SK-N-SH (cell line): ENCODE measurements around the gene S1PR3. TPM values are rescaled to one million over a fixed set of nuclear protein-coding genes. Genes with fewer than 3 reads are reported as not detected.

Source experiments
- CTCF ChIA-PET: fragments of 300-600, 350-600 bp; formaldehyde crosslinking; extraction: SDS; loops from one replicate; lab custom pipeline; 2021; lab: Yijun Ruan, JAX
- POLR2A ChIA-PET: fragments of 350-600 bp; sonication (Branson Sonifier 250); formaldehyde crosslinking; extraction: SDS; loops from one replicate; lab custom pipeline; 2020; ENCODE audit warnings: antibody characterized with exemption, inconsistent platforms; lab: Yijun Ruan, JAX
- DNase-seq: peaks from one replicate; pipeline ENCODE4 v3.0.0; 2012
- H2AFZ ChIP-seq: fragments of 200-600 bp; sonication (generic); 2 replicates; pipeline ENCODE4 v1.8.1; 2016; ENCODE audit warnings: antibody characterized with exemption, mild to moderate bottlenecking, low read depth
- H3F3A ChIP-seq: fragments of 200-600 bp; sonication (generic); replicated peaks from 2 replicates; pipeline ENCODE3; 2016; ENCODE audit warnings: antibody characterized with exemption, mild to moderate bottlenecking; ENCODE audit not compliant: insufficient read depth
- H3K27ac ChIP-seq, 2 experiments: fragments of 200-500 bp in 1 of 2; fragments of 200-600 bp in 1 of 2; sonication (Bioruptor generic) in 1 of 2; sonication (generic), shearing (Covaris generic) in 1 of 2; 2 replicates each; pipeline versions ENCODE4 v1.5.1 to v1.6.1; 2014 to 2016; ENCODE audit warnings: low read depth in 2 of 2, inconsistent platforms in 1 of 2, low read length in 1 of 2, mild to moderate bottlenecking in 1 of 2, mixed read lengths in 1 of 2
- H3K27me3 ChIP-seq: fragments of 200-600 bp; sonication (generic), shearing (Covaris generic); 2 replicates; pipeline ENCODE4 v1.6.1; 2016; ENCODE audit warnings: mixed run types; ENCODE audit not compliant: insufficient read depth
- H3K36me3 ChIP-seq, 2 experiments: fragments of 200-500 bp in 1 of 2; fragments of 200-600 bp in 1 of 2; sonication (Bioruptor generic) in 1 of 2; sonication (generic) in 1 of 2; replicated peaks in 1 of 2; 2 replicates each; pipeline versions ENCODE3 to v1.5.1; 2014 to 2016; ENCODE audit warnings: low read length in 1 of 2, mild to moderate bottlenecking in 1 of 2; ENCODE audit not compliant: insufficient read depth in 2 of 2, control insufficient read depth in 1 of 2
- H3K4me1 ChIP-seq, 2 experiments: fragments of 200-500 bp in 1 of 2; fragments of 200-600 bp in 1 of 2; sonication (Bioruptor generic) in 1 of 2; sonication (generic), shearing (Covaris generic) in 1 of 2; 2 replicates each; pipeline versions ENCODE4 v1.5.1 to v1.6.1; 2014 to 2016; ENCODE audit warnings: low read depth in 1 of 2, low read length in 1 of 2, mixed run types in 1 of 2; ENCODE audit not compliant: insufficient read depth in 2 of 2, control insufficient read depth in 1 of 2
- H3K4me2 ChIP-seq: fragments of 200-600 bp; sonication (generic), shearing (Covaris generic); 2 replicates; pipeline ENCODE4 v1.6.1; 2017; ENCODE audit warnings: mixed run types
- H3K4me3 ChIP-seq, 2 experiments: fragments of 200-500 bp in 1 of 2; fragments of 200-600 bp in 1 of 2; sonication (Bioruptor generic) in 1 of 2; sonication (generic), shearing (Covaris generic) in 1 of 2; 2 replicates each; pipeline versions ENCODE4 v1.5.1 to v1.8.1; 2014 to 2016; ENCODE audit warnings: low read depth in 2 of 2, inconsistent platforms in 1 of 2, low read length in 1 of 2, mild to moderate bottlenecking in 1 of 2, mixed read lengths in 1 of 2, moderate library complexity in 1 of 2
- H3K79me2 ChIP-seq: fragments of 200-600 bp; sonication (generic); 2 replicates; pipeline ENCODE4 v1.8.1; 2017; ENCODE audit warnings: mild to moderate bottlenecking; ENCODE audit not compliant: insufficient read depth
- H3K9ac ChIP-seq: fragments of 200-600 bp; sonication (generic); 2 replicates; pipeline ENCODE4 v1.6.1; 2017; ENCODE audit warnings: mixed run types
- H3K9me2 ChIP-seq: fragments of 200-600 bp; sonication (generic); 2 replicates; pipeline ENCODE4 v1.6.1; 2017; ENCODE audit warnings: mixed run types
- H3K9me3 ChIP-seq: fragments of 200-600 bp; sonication (generic); 2 replicates; pipeline ENCODE4 v1.6.1; 2017; ENCODE audit warnings: mixed run types, mild to moderate bottlenecking, moderate library complexity
- H4K20me1 ChIP-seq: fragments of 200-600 bp; sonication (generic); 2 replicates; pipeline ENCODE4 v1.6.1; 2017; ENCODE audit warnings: mild to moderate bottlenecking, mixed run types; ENCODE audit not compliant: insufficient read depth
- CHD2 ChIP-seq: fragments of 150-350 bp; IDR thresholded peaks from 2 replicates; pipeline ENCODE4 v1.6.1; 2018; ENCODE audit warnings: low read length; ENCODE audit not compliant: partially characterized antibody
- EP300 ChIP-seq, 2 experiments: IDR thresholded peaks; 2 replicates each; pipeline versions ENCODE4 v1.4.0 to v1.6.1; 2012; ENCODE audit warnings: borderline replicate concordance in 1 of 2, low read depth in 1 of 2, low read length in 1 of 2
- EZH2phosphoT487 ChIP-seq: fragments of 200-600 bp; sonication (generic); IDR thresholded peaks from 2 replicates; pipeline ENCODE4 v1.6.1; 2017; ENCODE audit warnings: low read depth, mixed run types, mild to moderate bottlenecking, antibody characterized with exemption, moderate library complexity, borderline replicate concordance
- FOSL2 ChIP-seq: IDR thresholded peaks from 2 replicates; pipeline ENCODE4 v1.4.0; 2012; ENCODE audit warnings: low read depth, mild to moderate bottlenecking, moderate library complexity, borderline replicate concordance
- FOXJ3 ChIP-seq: sonication (generic); formaldehyde crosslinking; IDR thresholded peaks from 2 replicates; pipeline ENCODE4 v1.5.1; 2020; ENCODE audit warnings: mild to moderate bottlenecking, missing genetic modification reagents
- FOXM1 ChIP-seq: IDR thresholded peaks from 2 replicates; pipeline ENCODE4 v1.4.0; 2012; ENCODE audit warnings: low read depth, mild to moderate bottlenecking
- GATA2 ChIP-seq: sonication (generic); formaldehyde crosslinking; IDR thresholded peaks from 2 replicates; pipeline ENCODE4 v1.5.0; 2020; ENCODE audit warnings: mild to moderate bottlenecking, missing genetic modification reagents
- JUND ChIP-seq: IDR thresholded peaks from 2 replicates; pipeline ENCODE4 v1.4.0; 2012
- MAX ChIP-seq: IDR thresholded peaks from 2 replicates; pipeline ENCODE4 v1.4.0; 2012; ENCODE audit warnings: low read depth
- MXI1 ChIP-seq: IDR thresholded peaks from 2 replicates; pipeline ENCODE4 v1.6.1; 2012; ENCODE audit warnings: mild to moderate bottlenecking, low read depth, low read length, improper control_type of control experiment
- POLR2AphosphoS5 ChIP-seq: IDR thresholded peaks from 2 replicates; pipeline ENCODE4 v1.6.1; 2012; ENCODE audit warnings: low read depth, low read length
- RCOR1 ChIP-seq: fragments of 150-350 bp; IDR thresholded peaks from 2 replicates; pipeline ENCODE4 v1.6.1; 2017; ENCODE audit warnings: antibody characterized with exemption, low read length
- RXRA ChIP-seq: IDR thresholded peaks from 2 replicates; pipeline ENCODE4 v1.4.0; 2012; ENCODE audit warnings: low read depth, mild to moderate bottlenecking, borderline replicate concordance
- SIN3A ChIP-seq: IDR thresholded peaks from 2 replicates; pipeline ENCODE4 v1.6.1; 2012; ENCODE audit warnings: low read depth, mild to moderate bottlenecking, low read length, moderate library complexity, borderline replicate concordance
- SMC3 ChIP-seq: IDR thresholded peaks from 2 replicates; pipeline ENCODE4 v1.6.1; 2012; ENCODE audit warnings: low read depth, low read length, improper control_type of control experiment
- TAF1 ChIP-seq: IDR thresholded peaks from 2 replicates; pipeline ENCODE4 v1.6.1; 2012; ENCODE audit warnings: low read depth, mild to moderate bottlenecking, low read length, moderate library complexity, borderline replicate concordance
- TEAD4 ChIP-seq: IDR thresholded peaks from 2 replicates; pipeline ENCODE4 v1.4.0; 2012; ENCODE audit warnings: mild to moderate bottlenecking, borderline replicate concordance; ENCODE audit not compliant: insufficient read depth
- USF2 ChIP-seq: fragments of 150-350 bp; IDR thresholded peaks from 2 replicates; pipeline ENCODE4 v1.6.1; 2017; ENCODE audit warnings: antibody characterized with exemption, low read length, low read depth, borderline replicate concordance
- YY1 ChIP-seq: IDR thresholded peaks from 2 replicates; pipeline ENCODE4 v1.4.0; 2012; ENCODE audit warnings: low read depth, mild to moderate bottlenecking
- ZBTB33 ChIP-seq: IDR thresholded peaks from 2 replicates; pipeline ENCODE4 v1.4.0; 2012; ENCODE audit warnings: low read depth, borderline replicate concordance
- WGBS: methylation state at CpG from one replicate; pipeline ENCODE4 v1.1.6; 2017; ENCODE audit warnings: low lambda C conversion rate; 5-methylcytosine and 5-hydroxymethylcytosine counted together
- polyA plus RNA-seq, 3 experiments: library from polyadenylated mRNA; depleted of rRNA; stranded (reverse); fragments of >200 nt; gene quantifications; 2 replicates each; pipeline ENCODE4 v1.2.3, GENCODE V29; 2012
- TF ChIP-seq, protein P1 (sequence below): IDR thresholded peaks from 2 replicates; pipeline ENCODE4 v1.6.1; 2012; ENCODE audit warnings: mild to moderate bottlenecking, low read depth, low read length, moderate library complexity

The S1PR3 gene
- polyA plus RNA-seq, 1 of the 3 experiments (the other 2 are of a cell fraction) = 2.5 TPM

DNA sequence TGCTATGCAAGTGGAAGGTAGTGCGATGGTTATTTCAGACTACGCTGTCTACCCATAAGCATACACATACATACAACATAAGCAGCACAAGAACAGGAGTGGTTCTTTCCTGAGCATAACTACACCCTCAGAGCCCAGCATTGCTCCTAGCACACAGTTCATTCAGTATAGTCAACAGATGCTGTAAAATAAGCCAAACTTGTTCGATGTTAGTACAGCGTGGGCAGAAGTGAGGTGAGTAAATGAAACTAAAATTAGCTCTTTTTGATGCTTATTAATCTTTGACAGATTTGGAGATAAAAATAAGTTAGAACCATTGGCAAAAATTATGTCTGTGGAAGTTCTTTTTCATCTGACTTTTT is 47.8 kb downstream of the S1PR3 start:
- Histone ChIP-seq H3K9me3 (no peaks in the 10 kb centered on the region), H3K9me2 (no peaks in the 10 kb centered on the region), H3K79me2 (no peaks in the 10 kb centered on the region), H2AFZ (no peak overlapping the region), H3K36me3 (peaks cover 2 to 36% of the 10 kb centered on the region in 2 experiments), H3K4me1 (peaks cover 0 to 3% of the 10 kb centered on the region in 2 experiments; a peak in 1 of 4 replicates), H3K27me3 (no peaks in the 10 kb centered on the region), H3K4me2 (no peak overlapping the region), H3F3A (peaks cover under 1% of the 10 kb centered on the region), H4K20me1 (no peaks in the 10 kb centered on the region), H3K4me3 (no peak overlapping the region), H3K27ac (no peak overlapping the region), H3K9ac (no peak overlapping the region)
- ChIA-PET POLR2A (no interaction called here), CTCF (no interaction called here)
- WGBS = 84% methylated on average over 4 of the region's 4 CpGs
- TF ChIP-seq USF2 (no peak), POLR2AphosphoS5 (no peak), EP300 (IDR thresholded peaks at IDR 0.05; ENCODE audit: borderline replicate concordance in 1 of 2, low read depth in 1 of 2, low read length in 1 of 2) (no peak), EZH2phosphoT487 (no peak), JUND (no peak), SIN3A (no peak), CHD2 (no peak), FOXM1 (no peak), YY1 (no peak), MXI1 (no peak)
- TF ChIP-seq, protein P1, sequence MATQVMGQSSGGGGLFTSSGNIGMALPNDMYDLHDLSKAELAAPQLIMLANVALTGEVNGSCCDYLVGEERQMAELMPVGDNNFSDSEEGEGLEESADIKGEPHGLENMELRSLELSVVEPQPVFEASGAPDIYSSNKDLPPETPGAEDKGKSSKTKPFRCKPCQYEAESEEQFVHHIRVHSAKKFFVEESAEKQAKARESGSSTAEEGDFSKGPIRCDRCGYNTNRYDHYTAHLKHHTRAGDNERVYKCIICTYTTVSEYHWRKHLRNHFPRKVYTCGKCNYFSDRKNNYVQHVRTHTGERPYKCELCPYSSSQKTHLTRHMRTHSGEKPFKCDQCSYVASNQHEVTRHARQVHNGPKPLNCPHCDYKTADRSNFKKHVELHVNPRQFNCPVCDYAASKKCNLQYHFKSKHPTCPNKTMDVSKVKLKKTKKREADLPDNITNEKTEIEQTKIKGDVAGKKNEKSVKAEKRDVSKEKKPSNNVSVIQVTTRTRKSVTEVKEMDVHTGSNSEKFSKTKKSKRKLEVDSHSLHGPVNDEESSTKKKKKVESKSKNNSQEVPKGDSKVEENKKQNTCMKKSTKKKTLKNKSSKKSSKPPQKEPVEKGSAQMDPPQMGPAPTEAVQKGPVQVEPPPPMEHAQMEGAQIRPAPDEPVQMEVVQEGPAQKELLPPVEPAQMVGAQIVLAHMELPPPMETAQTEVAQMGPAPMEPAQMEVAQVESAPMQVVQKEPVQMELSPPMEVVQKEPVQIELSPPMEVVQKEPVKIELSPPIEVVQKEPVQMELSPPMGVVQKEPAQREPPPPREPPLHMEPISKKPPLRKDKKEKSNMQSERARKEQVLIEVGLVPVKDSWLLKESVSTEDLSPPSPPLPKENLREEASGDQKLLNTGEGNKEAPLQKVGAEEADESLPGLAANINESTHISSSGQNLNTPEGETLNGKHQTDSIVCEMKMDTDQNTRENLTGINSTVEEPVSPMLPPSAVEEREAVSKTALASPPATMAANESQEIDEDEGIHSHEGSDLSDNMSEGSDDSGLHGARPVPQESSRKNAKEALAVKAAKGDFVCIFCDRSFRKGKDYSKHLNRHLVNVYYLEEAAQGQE = no peak
- DNase-seq = no peak

DNA sequence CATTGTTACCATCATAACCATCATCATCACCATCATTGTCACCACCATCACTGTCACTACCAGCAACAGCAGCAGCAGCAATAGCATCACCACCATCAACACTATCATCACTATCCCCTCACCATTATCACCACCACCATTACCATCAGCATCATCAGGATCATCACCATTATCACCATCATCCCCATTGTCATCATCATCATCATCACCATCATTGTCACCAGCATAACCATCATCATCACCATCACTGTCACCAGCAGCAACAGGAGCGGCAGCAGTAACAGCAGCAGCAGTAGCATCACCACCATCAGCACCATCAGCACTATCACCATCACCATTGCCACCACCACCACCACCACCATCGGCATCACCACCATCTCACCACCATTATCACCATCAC is 48.4 kb downstream of the S1PR3 start:
- no peak overlapping the region for H3K4me3 ChIP-seq
- H3F3A ChIP-seq = peaks cover 6% of the 10 kb centered on the region
- no peak for DNase-seq
- H3K36me3 ChIP-seq = peaks cover 3 to 36% of the 10 kb centered on the region in 2 experiments
- CTCF ChIA-PET = no interaction called here
- no peaks in the 10 kb centered on the region for H3K9me2 ChIP-seq
- no peak overlapping the region for H2AFZ ChIP-seq
- POLR2A ChIA-PET = no interaction called here
- H3K4me1 ChIP-seq = peaks cover 0 to 3% of the 10 kb centered on the region in 2 experiments; a peak in 1 of 4 replicates
- no peaks in the 10 kb centered on the region; the same call in 1 of the 2 replicates for H3K79me2 ChIP-seq
- H3K4me2 ChIP-seq = no peak overlapping the region
- TF ChIP-seq SMC3 = no peak
- TF ChIP-seq RCOR1 = no peak
- TF ChIP-seq FOXM1 = no peak
- TF ChIP-seq EP300 (IDR thresholded peaks at IDR 0.05; ENCODE audit: borderline replicate concordance in 1 of 2, low read depth in 1 of 2, low read length in 1 of 2) = no peak
- TF ChIP-seq RXRA = no peak
- TF ChIP-seq ZBTB33 = no peak
- TF ChIP-seq GATA2 (CRISPR knock-in tag) = no peak
- no peak for TF ChIP-seq FOXJ3 (CRISPR knock-in tag)
- no peak for TF ChIP-seq FOSL2
- no peak for TF ChIP-seq TAF1
- TF ChIP-seq YY1 = no peak
- TF ChIP-seq SIN3A = no peak
- no peak for TF ChIP-seq MAX
- no peak for TF ChIP-seq TEAD4
- TF ChIP-seq, all 33 proteins: peak for 0
- Histone ChIP-seq H3K9ac (no peak overlapping the region), H3K27me3 (no peaks in the 10 kb centered on the region), H3K27ac (no peak overlapping the region), H4K20me1 (no peaks in the 10 kb centered on the region), H3K9me3 (no peaks in the 10 kb centered on the region)
- 83% methylated on average over 2 of the region's 2 CpGs for WGBS
